Measurements from ENCODE around the gene ALG3. TPM values are rescaled to one million over a fixed set of nuclear protein-coding genes. Genes with fewer than 3 reads are reported as not detected.

The ALG3 gene
- total and polyA plus RNA-seq, 9 of the 15 experiments (the other 6 are each of a cell fraction or from before 2014, with no cell fraction given): 37.5 to 107 (median 80.1) TPM

DNA sequence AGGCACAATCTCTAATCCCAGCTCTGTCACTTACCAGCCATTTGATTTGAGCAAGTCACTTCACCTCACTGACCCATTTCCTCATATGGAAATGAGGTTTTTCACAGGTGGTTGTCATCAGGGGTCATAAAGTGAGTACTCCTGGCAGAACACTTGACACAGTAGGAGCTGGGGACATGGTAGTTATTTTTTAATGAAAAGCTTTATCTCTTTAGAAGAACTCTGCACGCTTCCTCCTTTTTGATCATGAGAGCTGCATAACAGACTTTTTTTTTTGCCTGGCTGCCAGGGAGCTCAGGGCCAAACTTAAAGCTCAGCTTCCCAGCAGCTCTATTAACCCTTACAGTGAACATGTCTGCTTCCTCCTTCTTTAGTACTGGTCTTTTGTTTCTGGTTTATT, 11.0 kb downstream of the ALG3 start:
- ATAC-seq (no peak), DNase-seq (ENCODE audit: extremely low read depth in 1 of 4, low spot score in 3 of 4) (no peak), FAIRE-seq (no peak)
- H3K9ac ChIP-seq (ENCODE audit: insufficient read depth in 1 of 2, low read depth in 2 of 2, low read length in 2 of 2): no peak overlapping the region
- intact Hi-C loops (cut with micrococcal nuclease) (no loop called here), in situ Hi-C loops (cut with MboI) (no loop called here)
- no peak overlapping the region for H3K27ac ChIP-seq (ENCODE audit: extremely low read depth, low read depth, low read length)
- no peaks in the 10 kb centered on the region for H3K79me2 ChIP-seq (ENCODE audit: control insufficient read depth, insufficient read depth, low read length)
- no peaks in the 10 kb centered on the region for H3K9me1 ChIP-seq (ENCODE audit: control insufficient read depth, insufficient read depth, low read length)
- TF ChIP-seq C11orf30 (IDR thresholded peaks at IDR 0.05; ENCODE audit: low read depth): no peak
- TF ChIP-seq, protein P1, sequence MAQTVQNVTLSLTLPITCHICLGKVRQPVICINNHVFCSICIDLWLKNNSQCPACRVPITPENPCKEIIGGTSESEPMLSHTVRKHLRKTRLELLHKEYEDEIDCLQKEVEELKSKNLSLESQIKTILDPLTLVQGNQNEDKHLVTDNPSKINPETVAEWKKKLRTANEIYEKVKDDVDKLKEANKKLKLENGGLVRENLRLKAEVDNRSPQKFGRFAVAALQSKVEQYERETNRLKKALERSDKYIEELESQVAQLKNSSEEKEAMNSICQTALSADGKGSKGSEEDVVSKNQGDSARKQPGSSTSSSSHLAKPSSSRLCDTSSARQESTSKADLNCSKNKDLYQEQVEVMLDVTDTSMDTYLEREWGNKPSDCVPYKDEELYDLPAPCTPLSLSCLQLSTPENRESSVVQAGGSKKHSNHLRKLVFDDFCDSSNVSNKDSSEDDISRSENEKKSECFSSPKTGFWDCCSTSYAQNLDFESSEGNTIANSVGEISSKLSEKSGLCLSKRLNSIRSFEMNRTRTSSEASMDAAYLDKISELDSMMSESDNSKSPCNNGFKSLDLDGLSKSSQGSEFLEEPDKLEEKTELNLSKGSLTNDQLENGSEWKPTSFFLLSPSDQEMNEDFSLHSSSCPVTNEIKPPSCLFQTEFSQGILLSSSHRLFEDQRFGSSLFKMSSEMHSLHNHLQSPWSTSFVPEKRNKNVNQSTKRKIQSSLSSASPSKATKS (CRISPR knock-in tag; IDR thresholded peaks at IDR 0.05): no peak
- TF ChIP-seq, protein P2, sequence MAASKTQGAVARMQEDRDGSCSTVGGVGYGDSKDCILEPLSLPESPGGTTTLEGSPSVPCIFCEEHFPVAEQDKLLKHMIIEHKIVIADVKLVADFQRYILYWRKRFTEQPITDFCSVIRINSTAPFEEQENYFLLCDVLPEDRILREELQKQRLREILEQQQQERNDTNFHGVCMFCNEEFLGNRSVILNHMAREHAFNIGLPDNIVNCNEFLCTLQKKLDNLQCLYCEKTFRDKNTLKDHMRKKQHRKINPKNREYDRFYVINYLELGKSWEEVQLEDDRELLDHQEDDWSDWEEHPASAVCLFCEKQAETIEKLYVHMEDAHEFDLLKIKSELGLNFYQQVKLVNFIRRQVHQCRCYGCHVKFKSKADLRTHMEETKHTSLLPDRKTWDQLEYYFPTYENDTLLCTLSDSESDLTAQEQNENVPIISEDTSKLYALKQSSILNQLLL (CRISPR knock-in tag; IDR thresholded peaks at IDR 0.05; ENCODE audit: borderline replicate concordance): no peak
- TF ChIP-seq, protein P3, sequence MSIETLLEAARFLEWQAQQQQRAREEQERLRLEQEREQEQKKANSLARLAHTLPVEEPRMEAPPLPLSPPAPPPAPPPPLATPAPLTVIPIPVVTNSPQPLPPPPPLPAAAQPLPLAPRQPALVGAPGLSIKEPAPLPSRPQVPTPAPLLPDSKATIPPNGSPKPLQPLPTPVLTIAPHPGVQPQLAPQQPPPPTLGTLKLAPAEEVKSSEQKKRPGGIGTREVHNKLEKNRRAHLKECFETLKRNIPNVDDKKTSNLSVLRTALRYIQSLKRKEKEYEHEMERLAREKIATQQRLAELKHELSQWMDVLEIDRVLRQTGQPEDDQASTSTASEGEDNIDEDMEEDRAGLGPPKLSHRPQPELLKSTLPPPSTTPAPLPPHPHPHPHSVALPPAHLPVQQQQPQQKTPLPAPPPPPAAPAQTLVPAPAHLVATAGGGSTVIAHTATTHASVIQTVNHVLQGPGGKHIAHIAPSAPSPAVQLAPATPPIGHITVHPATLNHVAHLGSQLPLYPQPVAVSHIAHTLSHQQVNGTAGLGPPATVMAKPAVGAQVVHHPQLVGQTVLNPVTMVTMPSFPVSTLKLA (conservative IDR thresholded peaks at IDR 0.05): no peak
- TF ChIP-seq ILF3 (IDR thresholded peaks at IDR 0.05; ENCODE audit: borderline replicate concordance): no peak
- CTCF ChIA-PET (ENCODE audit: low intra/inter-chr PET ratio): no interaction called here
- no peaks in the 10 kb centered on the region for H3K9me3 ChIP-seq (replicated peaks; ENCODE audit: control insufficient read depth, insufficient read depth, low read depth, low read length)
- POLR2A ChIA-PET: interaction anchor here (0.7 to 1.0 kb wide), 2 partner anchors 10 kb away, joined by 3 to 5 read pairs; no protein-coding TSS in a partner anchor
- H3K4me2 ChIP-seq (ENCODE audit: insufficient read depth, low read length): no peak overlapping the region
- BruUV-seq (replicated peaks): no TSS peak
- no peak overlapping the region for H3K4me3 ChIP-seq
- H4K20me1 ChIP-seq (replicated peaks; ENCODE audit: control insufficient read depth, insufficient read depth, low read length): peaks cover 24% of the 10 kb centered on the region
- peaks cover 9% of the 10 kb centered on the region; the same call in 2 of the 3 replicates for H3K36me3 ChIP-seq (ENCODE audit: control insufficient read depth, insufficient read depth, low read length)
- WGBS (ENCODE audit: insufficient coverage, low coverage, missing lambda C conversion rate): 8% methylated on average over 1 of the region's 1 CpG
- H3K4me1 ChIP-seq (replicated peaks in 1 of 2; ENCODE audit: control insufficient read depth in 2 of 2, insufficient read depth in 2 of 2, low read length in 2 of 2): peaks cover 0 to 32% of the 10 kb centered on the region in 2 experiments; a peak in 3 of 5 replicates
- peaks cover 3 to 30% of the 10 kb centered on the region in 2 experiments; a peak in 4 of 5 replicates for H3K27me3 ChIP-seq (ENCODE audit: control insufficient read depth in 2 of 2, insufficient read depth in 2 of 2, low read length in 2 of 2)
- H2AFZ ChIP-seq (ENCODE audit: low read depth, low read length): no peak overlapping the region

Data from K562 (cell line).